Fibroblast of mammary gland (primary cell): ENCODE data around the gene ZSWIM3.

Experiments used
- DNase-seq: peaks from one replicate; pipeline ENCODE4 v3.0.0-alpha.2; 2010; ENCODE audit warnings: low read depth
- H3K4me3 ChIP-seq: 2 replicates; pipeline ENCODE4 v1.5.1; 2011; ENCODE audit warnings: low read depth, mild to moderate bottlenecking, low read length, moderate library complexity; ENCODE audit not compliant: control insufficient read depth
- TF ChIP-seq, protein P1 (sequence below): conservative IDR thresholded peaks from 2 replicates; pipeline ENCODE4 v1.5.1; 2011; ENCODE audit warnings: low read depth, low read length, inconsistent platforms; ENCODE audit not compliant: control insufficient read depth, insufficient read depth

The ZSWIM3 gene

DNA sequence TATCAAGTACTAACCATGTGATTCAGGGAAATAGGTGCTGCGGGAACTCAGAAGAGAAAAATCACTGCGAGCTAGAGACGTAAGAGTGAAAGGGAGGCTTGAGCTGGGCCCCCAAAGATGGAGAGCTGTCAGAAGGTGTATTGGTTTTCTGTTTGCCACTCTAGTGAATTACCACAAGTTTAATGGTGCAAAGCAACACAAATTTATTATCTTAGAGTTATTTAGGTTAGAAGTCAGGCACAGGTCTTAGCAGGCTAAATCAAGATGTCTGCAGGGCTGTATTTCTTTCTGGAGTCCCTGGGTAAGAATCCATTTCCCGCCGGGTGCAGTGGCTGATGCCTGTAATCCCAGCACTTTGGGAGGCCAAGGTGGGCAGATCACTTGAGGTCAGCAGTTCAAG is 2.5 kb downstream of the ZSWIM3 start:
- no peak for DNase-seq
- TF ChIP-seq, protein P1, sequence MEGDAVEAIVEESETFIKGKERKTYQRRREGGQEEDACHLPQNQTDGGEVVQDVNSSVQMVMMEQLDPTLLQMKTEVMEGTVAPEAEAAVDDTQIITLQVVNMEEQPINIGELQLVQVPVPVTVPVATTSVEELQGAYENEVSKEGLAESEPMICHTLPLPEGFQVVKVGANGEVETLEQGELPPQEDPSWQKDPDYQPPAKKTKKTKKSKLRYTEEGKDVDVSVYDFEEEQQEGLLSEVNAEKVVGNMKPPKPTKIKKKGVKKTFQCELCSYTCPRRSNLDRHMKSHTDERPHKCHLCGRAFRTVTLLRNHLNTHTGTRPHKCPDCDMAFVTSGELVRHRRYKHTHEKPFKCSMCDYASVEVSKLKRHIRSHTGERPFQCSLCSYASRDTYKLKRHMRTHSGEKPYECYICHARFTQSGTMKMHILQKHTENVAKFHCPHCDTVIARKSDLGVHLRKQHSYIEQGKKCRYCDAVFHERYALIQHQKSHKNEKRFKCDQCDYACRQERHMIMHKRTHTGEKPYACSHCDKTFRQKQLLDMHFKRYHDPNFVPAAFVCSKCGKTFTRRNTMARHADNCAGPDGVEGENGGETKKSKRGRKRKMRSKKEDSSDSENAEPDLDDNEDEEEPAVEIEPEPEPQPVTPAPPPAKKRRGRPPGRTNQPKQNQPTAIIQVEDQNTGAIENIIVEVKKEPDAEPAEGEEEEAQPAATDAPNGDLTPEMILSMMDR: no peak
- H3K4me3 ChIP-seq: no peak overlapping the region

- TF ChIP-seq, protein P1: no peak
- H3K4me3 ChIP-seq: no peak overlapping the region
- DNase-seq: peak; percentile 28
Observed at GRCh38 chr20:45860560-45861220, 3.3 kb downstream of the ZSWIM3 start.

DNA sequence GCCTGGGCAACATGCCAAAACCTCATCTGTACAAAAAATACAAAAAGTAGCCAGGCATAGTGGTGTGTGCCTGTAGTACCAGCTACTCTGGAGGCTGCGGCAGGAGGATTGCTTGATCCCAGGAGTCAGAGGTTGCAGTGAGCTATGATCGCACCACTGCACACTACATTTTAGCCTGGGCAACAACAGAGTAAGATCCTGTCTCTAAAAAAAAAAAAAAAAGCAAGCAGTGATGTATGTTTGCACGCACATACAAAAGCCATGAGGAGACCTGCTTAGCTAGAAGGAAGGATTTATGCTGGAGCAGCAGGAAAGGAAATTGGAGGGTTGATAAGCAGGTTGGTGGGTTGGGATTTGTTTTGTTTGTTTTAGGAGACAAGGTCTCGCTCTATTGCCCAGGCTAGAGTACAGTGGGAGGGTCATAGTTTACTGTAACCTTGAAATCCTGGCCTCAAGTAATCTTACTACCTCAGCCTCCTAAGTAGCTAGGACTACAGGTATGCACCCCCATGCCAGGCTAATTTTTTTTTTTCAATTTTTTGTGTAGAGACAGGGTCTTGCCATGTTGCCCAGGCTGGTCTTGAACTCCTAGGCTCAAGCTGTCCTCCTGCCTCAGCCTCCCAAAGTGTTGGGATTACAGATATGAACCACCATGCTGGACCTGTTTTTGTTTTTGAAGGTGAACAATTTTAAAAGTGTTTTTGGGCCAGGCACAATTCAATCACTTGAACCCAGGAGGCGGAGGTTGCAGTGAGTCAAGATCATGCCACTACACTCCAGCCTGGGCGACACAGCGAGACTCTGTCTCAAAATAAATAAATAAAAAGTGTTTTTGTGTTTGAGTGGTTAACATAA is 4.0 kb downstream of the ZSWIM3 start:
- TF ChIP-seq, protein P1: no peak
- no peak for DNase-seq
- H3K4me3 ChIP-seq: no peak overlapping the region

DNA sequence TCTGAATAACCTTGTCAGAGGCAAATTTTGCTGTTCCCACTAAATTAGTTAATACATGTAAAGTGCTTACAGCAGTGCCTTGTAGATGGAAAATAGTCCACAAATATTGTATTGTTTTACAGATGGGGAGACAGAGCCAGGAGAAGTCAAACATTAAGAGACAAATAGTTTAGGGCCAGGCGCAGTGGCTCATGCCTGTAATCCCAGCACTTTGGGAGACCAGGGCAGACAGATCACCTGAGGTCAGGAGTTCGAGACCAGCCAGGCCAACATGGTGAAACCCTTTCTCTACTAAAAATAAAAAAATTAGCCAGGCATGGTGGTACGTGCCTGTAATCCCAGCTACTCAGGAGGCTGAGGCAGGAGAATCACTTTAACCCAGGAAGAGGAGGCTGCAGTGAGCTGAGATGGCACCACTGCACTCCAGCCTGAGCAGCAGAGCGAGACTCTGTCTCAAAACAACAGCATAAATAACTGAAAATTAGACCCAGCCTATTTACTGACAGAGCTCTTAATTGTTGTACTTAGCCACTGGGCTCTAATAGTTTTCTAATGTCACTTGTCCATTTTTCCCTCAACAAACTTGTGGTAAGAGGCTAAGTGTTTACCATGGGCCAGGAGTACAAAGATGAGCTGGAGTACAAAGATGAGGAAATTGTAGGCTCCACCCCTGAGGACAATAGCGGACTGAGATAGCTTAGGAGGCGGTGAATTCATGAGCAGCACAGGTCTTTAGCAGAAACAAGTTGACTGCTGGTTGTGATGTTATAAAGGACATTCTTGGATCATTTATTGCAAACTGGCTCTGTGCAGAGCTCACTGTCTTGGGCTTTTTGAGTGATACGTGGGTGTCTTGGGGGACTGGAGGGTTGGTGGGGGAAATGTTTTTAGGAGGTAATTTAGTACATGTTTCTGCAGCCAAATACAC is 6.4 kb downstream of the ZSWIM3 start:
- DNase-seq: no peak
- TF ChIP-seq, protein P1: no peak
- no peak overlapping the region for H3K4me3 ChIP-seq

DNA sequence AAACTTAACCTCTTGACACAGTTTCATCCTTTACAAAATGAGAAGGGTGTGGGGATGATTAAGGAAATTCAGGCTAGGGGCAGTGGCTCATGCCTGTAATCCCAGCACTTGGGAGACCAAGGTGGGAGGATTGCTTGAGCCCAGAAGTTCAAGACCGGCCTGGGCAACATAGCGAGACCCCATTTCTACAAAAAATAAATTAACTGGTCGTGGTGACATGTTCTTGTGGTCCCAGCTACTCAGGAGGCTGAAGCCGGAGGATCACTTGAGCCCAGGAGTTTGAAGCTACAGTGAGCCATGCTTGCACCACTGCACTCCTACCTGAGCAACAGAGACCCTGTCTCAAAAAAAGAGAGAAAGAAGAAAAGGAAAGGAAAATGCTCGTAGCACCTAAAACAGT is 9.0 kb downstream of the ZSWIM3 start:
- H3K4me3 ChIP-seq: no peak overlapping the region
- DNase-seq: no peak
- TF ChIP-seq, protein P1: no peak

GRCh38 chr20:45867136-45867818 is 9.9 kb downstream of the ZSWIM3 start:
- TF ChIP-seq, protein P1: no peak
- DNase-seq: no peak
- no peak overlapping the region for H3K4me3 ChIP-seq
